NOMO-1 (cell line): ENCODE results near the gene ADH1A.
"Not testable (repeated sequence)": the region's sequence is repeated elsewhere in the genome, so short reads cannot be mapped to it uniquely, and the experiment has no call there.

Source experiments
- DNase-seq, 2 experiments: peaks; one replicate each; lab custom pipeline; 2025; ENCODE audit not compliant: unreplicated experiment in 2 of 2; lab: John Stamatoyannopoulos, UW

The ADH1A gene

DNA sequence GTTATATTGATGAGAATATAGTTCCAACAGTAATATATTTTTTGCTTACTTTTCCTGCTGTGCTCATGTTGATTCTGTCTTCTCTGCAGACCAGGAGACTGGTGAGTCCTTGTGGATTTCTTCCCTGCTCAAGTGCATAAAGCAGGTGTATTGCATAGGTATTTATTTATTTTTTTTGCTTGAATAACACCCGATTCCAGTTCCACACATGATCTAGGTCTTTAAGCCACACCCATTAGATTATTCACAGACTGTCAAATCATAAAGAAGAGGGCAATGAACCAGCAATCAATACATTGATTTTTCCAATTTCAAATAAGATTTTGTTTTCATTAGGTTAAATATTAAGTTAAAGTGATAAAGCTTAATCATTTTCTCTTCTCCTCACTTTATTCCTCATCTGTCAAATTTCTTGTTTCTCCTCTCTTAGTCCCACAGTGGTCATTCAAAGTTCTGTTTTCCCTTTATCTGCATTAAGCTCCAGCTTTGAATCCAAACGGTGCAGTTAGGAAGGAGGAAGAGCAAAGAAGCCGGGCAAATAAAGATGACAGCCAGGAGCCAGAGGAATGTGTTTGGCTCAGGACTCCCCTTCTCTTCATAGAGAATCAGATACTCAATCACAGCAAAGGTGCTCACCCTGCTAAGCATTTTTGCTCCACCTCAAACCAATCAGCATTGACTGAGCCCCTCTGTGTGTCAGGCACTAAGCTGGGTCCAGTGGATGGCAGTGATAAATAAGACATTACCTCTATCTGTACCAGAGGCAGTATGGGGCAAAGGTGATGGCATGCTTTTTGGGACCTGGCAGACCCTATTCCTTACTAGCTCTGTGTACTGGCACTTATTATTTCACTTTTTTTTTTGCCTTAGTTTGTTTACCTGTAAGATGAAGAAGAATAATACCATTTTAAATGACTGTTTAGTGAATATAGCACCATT lies at the start of gene ADH1A:
ADH1A (minus strand) TSS at position 138 of the 939 bp plus-strand sequence; CDS start at position 67, 71 bp downstream.
- no peak for DNase-seq

DNA sequence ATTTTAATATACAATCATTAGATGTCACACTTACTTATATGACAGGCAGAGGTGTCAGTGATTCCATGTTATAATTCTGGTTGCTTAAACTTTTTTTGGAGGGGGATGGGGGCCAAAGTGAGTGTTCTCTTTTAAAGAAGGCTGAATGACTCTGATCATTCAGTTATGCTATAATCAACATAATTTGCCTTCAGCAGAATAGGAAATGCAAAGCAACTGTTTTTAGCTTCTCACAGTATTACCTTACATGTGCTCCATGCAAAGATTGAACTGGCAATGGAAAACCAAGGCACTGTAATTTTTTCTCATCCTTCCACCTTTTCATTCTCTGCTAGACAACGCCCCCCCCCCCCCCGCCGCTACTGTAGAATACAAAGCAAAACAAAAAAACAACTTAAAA lies 48.4 kb upstream of the ADH1A start:
- no peak for DNase-seq

DNA sequence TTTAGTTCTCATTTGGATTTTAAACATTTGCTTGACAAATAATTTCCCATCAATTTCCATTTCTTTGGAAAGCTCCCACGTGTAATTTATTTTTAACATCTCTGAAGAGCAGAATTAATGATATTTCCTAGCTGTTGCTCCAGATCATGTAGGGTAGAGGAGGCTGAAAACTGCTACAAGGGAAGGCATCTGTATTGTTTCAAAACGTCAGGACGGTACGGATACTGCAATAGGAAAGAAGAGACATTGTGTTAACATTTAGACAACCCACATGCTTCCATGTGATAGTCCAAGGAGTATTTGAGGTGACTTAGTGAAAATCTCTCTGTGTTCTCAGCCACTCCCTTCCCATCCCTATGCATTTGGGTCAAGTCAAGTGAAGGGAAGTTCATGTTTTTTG lies 45.8 kb upstream of the ADH1A start:
- no peak for DNase-seq

DNA sequence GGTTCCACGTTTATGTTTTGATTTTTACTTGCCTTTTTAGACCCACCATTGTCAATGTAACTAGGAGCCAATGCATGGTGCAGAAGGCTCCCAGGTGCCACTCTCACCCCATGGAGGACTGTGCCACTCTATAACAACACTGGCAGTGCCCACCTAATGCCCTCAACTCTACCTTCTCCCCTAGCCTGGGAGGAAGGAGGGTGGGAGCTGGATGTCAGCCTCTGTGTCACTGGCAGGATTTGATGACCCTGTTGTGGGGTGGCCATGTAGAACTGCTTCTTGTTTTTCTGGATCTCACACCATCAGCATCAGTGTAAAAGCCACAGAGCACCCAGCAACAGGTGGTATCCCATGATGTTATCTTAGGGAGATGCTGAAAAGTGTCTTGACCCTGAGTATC lies 44.1 kb upstream of the ADH1A start:
- no peak for DNase-seq

DNA sequence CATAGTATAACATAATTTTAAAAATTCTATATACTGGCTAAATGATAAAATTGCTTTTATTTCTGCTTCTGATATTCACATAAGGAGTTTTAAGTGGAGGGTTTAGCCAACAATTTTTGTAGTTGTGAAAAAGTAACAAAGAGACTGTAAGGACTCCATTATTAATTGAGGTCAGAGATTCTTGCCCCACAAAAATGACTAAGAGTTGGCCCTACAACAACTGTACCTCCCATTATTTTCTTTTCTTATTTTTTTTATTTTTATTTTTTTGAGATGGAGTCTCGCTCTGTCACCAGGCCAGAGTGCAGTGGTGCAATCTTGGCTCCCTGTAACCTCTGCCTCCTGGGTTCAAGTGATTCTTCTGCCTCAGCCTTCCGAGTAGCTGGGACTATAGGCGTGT lies 39.9 kb upstream of the ADH1A start:
- DNase-seq: no peak

DNA sequence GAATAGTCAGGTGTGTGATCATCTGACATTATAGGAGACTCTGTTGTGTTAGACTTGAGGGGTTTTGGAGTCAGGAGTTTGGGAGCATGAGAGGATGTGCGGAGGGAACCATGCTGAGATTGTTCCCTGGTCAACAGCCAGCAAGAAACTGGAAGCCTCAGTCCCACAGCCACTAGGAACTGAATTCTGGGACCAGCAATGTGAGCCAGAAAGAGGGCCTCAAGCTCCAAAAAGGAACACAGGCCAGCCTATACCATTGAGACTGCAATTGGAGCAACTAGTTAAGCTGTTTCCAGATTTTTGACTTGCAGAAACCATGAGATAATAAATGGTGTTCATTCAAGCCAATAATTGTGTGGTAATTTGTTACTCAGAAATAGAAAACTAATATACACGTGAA lies 39.1 kb upstream of the ADH1A start:
- DNase-seq: no peak

DNA sequence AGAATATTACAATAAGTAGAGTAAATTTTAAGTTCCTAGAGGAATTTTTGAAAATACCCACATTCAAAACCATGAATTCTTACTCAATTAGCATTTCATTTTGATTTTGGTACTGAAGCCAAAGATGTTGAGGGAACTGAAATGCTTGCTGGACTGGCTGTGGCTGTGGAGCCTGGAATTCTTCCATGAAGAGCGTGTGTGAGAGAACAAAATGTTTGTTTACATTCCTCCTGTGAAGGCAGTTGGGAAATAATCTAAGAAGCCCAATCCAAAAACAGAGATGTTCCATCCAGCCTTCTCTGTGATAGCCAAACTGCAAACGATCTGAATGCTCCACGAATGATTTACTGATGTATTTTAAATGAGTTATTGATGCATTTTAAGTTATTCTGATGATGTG lies 34.2 kb upstream of the ADH1A start:
- no peak for DNase-seq

DNA sequence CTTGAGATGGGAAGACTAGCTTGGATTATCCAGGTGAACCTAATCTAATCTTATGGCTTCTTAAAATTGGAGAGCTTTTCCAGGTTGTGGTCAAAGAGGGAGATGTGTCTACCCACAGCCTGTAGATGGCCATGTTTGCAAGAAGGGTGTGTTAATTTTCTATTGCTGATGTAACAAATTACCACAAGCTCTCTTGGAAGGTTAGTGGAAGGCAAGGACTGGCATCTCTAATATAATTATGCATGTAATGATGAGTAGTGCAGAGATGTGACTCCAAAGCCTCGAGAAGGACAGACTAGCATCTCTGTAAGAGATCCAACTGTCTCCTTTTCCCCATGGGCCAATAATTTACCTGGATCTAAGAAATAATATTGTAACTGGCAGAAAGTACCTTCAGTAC lies 33.6 kb upstream of the ADH1A start:
- DNase-seq: no peak

DNA sequence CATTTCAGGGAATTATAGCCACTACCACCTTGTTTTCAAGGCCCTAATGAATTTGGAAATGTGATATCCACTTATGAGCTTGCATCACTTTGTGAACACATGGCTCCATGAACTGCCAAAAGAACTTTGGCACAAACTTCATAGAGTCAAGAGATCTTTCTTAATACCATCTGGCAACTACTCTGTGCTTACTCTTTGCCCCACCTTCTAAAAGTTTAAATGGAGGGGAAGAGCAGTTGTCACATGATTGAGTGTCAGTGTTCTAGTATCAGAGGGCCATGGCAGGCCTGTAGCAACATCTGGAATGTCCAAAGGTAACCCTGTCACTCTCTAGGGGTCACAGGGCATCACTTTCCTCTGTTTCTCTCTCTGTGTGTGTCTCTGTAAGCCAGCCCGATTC lies 33.0 kb upstream of the ADH1A start:
- DNase-seq: no peak

DNA sequence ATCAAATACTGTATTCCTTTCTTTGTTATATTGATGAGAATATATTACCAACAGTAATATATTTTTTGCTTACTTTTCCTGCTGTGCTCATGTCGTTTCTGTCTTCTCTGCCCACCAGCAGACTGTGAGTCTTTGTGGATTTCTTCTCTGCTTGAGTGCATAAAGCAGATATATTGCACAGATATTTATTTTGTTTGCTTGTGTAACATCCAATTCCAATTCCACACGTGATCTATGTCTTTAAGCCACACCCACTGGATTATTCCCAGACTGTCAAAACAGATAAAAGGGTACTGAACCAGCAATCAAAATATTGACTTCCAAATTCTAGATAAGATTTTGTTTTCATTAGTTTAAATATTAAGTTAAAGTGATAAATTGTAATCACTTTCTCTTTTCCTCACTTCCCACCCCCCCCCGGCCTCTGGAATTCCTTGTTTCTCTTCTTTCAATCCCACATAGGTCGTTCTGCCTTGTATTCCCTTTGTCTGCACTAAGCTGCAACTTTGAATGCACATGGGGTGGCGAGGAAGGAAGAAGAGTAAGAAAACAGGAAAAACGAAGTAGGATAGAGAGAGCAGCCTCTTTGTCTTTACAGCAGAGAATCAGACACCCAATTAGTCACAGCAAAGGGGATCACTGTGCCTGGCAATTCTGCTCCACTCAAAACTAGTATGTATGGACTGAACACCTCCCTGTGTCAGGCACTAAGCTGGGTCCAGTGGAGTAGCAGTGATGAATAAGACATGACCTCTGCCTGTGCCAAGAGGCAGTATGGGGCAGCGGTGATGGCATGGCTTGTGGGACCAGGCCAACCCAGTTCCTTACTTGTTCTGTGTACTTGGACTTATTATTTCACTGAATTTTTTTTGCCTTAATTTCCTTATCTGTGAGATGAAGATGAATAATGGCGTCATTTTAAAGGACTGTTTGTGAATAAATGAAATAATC lies 30.7 kb upstream of the ADH1A start, which contains the start of gene ADH1B:
ADH1B (minus strand) TSS at position 161 of the 951 bp plus-strand sequence; CDS start at position 91, 70 bp downstream.
- DNase-seq: no peak

DNA sequence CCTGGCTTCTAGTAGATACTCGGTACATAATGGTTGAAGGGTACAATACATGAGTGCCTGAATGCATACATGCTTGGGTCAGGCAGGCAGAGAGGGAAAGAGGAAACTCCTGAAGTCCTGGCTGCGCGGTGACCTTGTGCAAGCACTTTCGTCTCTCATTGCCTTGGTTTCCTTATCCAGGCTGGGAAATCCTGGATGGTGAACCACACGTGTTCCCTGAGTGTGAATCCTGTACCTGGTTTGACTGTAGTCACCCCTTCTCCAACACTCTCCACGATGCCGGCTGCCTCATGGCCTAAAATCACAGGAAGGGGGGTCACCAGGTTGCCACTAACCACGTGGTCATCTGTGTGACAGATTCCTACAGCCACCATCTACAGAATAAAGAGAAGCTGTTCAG lies 27.0 kb upstream of the ADH1A start:
- not testable (repeated sequence) for DNase-seq

DNA sequence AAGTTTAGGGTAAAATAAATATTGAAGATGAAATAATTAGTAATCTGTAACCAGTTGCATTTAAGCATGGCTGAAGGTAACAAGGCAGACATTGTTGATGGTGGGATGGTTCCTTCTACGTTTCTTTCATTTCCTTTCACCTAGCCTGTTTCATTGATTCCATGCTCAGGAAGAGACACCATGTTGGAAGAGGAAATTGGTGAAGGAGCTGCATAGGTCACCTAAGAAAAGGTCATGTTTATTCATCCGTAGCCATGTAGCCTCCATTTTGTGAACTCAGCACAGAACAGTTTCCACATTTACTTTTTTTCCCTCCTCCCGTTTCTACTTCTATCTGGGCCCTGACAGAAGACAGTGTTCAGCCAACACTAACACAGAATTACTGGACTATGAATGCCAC lies 26.6 kb upstream of the ADH1A start:
- no peak for DNase-seq

DNA sequence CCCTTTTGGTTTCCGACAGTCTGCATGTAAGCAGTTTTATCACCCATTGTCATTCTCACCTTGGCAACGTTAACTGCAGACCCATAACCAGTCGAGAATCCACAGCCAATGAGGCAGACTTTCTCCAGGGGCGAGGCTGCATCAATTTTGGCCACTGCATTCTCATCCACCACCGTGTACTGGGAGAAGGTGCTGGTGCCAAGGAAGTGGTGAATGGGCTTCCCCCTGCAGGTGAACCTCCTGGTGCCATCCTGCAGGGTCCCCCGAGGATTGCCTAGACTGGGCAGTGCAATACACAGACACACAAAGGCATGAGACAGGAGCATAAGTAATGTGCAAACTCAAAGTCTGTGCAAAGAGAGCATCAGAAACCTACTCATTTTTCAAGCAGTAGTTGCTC lies 25.1 kb upstream of the ADH1A start:
- DNase-seq: no peak

DNA sequence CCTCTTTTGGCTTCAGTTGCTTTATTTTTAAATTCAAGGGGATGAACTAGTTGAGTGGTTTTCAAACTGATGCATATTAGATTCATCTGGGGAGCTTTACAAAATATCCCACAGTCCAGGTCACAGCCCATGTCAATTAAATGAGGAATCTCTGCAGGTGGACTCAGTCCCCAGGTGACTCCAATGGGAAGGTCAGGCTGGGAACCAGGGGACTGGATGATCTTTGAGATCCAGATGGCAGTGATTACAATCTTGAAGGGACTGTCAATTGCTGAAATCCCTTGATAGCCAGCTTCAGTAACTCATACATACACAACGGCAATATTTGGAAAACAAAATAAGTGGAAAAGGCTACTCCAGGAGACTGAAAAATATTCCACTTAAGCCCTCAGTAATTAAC lies 23.4 kb upstream of the ADH1A start:
- DNase-seq: no peak

DNA sequence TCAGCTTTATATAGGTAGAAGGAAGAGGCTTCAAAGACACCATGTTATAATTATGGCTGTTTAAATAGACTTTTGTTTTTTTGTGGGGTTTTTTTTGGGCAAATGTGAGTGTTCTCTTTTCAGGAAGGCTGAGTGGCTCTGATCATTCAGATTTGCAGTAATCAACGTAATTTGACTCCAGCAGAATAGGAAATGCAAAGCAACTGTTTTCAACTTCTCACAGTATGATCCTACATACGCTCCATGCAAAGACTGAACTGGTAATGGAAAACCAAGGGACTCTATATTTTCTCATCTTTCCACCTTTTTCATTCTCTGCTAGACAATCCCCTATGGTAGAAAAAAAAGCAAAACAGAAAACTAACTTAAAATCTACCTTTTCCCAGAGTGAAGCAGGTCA lies 19.6 kb upstream of the ADH1A start:
- DNase-seq: no peak

DNA sequence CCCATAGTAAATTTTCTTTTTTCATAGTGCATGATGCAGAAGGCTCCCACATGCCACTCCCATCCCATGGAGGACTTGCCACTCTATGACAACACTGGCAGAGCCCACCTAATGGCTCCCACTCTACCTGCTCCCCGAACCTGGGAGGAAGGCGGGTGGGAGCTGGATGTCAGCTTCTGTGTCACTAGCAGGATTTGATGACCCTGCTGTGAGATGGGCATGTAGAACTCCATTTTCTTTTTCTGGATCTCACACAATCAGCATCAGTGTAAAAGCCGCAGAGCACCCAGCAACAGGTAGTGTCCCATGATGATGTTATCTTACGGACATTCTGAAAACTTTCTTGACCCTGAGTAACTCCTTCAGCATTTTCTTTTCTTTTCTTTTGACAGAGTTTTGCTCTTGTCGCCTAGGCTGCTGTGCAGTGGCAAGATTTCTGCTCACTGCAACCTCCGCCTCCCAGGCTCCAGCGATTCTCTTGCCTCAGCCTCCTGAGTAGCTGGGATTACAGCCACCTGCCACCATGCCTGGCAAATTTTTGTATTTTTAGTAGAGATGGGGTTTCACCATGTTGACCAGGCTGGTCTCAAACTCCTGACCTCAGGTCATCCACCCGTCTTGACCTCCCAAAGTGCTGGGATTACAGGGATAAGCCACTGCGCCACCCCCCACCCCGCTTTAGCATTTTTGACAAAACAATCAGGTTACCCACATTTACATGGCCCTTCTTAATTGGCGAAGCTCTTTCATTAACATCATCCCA lies 15.0 kb upstream of the ADH1A start:
- DNase-seq: no peak

DNA sequence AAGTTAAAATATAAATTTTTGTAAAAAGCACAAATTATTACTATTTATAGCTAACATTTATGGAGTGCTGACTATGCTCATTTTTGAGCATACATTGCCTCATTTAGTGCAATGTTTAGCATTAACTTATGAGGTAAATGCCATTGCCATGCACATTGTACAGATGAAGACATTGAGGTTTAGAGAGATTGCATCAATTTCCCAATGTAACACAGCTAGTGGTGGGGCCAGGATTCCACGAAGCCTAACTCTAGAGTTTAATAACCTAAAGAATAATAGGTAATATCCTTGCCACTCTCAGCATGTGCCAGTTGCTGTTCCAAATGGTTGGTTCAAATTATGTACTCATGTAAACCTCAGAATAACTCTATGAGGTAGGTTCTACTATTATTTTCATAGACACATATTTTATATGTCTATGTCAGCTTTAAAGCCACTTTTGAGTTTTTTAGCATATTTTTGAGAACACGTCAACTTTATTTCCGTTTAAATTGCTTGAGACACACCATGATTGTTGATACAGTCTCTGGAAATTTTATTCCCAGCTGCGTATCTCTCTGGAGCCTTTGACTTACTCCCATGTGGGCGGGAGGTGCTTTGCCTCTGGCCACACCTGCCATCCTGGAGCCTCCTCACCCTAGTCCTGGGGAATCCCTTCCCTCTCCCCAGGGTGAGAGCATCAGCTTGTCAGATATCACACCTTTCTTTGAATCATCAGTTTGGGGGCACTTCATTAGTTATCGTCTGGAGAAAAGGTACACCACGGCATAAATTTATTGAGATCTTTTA lies 10.8 kb upstream of the ADH1A start:
- no peak for DNase-seq

DNA sequence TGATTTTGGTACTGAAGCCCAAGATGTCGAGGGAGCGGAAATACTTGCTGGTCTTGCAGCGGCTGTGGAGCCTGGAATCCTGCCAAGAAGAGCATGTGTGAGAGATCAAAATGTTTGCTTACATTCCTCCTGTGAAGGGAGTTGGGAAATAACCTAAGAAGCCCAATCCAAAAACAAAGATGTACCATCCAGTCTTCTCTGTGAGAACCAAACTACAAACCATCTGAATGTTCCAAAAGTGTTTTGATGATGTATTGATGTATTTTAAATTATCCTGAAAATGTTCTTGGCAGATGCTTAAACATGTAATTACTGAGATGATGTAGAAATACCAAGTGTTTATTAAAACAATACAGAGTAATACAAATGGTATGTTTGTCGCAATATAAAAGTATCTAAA lies 10.1 kb upstream of the ADH1A start:
- DNase-seq: no peak

DNA sequence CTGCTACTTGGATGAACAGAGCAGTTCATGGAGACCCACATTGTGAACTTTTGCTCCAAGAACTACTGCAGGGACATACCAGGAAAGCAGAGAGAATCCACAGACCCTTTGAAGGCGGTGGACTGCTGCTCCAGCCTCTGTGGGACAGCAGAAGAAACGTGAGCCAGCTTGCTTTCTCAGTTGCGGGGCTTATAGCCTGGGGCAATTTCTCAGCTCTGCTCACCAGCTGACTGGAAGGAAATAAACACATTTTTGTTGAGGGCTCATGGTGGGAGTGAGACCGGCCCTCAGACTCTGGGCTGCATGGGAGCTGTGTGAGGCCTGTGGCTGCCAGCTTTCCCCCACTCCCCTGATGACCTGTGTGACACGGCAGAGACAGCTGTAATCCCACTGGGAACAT lies 2.6 kb upstream of the ADH1A start:
- DNase-seq: no peak

DNA sequence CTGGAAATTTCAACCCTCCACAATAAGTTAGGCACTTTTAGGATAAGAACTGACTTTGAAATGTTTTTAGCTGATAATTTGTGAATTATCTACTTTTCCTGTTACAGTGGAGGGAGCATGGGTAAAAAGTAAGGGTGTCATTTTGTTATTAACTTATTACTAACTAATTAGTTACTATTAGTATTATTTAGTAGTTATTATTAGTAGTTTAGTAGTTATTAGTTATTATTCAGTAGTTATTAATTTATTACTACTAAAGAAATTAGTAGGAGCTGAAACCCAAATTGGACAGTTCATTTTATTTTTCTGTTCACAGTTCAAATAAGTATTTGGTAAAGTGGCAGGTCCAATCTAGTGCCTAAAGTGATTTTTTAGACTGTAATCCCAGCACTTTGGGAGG lies 5.4 kb downstream of the ADH1A start:
- DNase-seq: no peak
